ENCODE data around the gene UBE2M. TPM values are rescaled to one million over a fixed set of nuclear protein-coding genes. Genes with fewer than 3 reads are reported as not detected.

The UBE2M gene
- polyA plus RNA-seq, 2 of the 4 experiments (the other 2 are of a cell fraction) = 139 to 190 TPM

DNA sequence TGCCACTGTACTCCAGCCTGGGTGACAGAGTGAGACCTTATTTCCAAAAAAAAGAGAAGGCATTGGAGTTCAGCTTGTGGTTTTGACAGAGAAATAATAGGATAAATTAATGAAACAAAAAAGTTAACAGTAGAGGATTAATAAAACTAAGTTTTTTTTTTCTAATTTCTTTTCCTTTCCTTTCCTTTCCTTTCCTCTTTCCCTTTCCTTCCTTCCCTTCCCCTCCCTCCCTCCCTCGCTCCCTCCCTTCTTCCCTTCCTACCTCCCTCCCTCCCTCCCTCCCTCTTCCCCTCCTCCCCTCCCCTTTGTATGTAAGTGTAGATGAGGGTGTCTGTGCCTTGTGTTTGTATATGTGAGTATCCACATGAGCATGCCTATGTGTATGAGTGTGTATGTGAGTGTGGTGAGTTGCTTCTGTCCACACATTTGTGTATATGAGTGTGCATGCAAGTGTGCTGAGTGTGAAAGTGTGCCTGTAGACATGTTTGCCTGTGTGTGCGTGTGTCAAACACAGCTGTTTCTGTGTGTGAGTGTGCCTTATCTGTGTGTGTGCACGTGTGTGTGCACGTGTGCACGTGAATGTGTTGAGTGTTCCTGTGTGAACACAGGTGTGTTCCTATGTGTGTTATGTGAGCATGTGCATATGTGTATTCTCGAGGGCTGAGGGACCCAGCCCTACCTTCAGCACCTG is 27.2 kb upstream of the UBE2M start (continued):
- TF ChIP-seq, protein P1, sequence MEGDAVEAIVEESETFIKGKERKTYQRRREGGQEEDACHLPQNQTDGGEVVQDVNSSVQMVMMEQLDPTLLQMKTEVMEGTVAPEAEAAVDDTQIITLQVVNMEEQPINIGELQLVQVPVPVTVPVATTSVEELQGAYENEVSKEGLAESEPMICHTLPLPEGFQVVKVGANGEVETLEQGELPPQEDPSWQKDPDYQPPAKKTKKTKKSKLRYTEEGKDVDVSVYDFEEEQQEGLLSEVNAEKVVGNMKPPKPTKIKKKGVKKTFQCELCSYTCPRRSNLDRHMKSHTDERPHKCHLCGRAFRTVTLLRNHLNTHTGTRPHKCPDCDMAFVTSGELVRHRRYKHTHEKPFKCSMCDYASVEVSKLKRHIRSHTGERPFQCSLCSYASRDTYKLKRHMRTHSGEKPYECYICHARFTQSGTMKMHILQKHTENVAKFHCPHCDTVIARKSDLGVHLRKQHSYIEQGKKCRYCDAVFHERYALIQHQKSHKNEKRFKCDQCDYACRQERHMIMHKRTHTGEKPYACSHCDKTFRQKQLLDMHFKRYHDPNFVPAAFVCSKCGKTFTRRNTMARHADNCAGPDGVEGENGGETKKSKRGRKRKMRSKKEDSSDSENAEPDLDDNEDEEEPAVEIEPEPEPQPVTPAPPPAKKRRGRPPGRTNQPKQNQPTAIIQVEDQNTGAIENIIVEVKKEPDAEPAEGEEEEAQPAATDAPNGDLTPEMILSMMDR (IDR thresholded peaks at IDR 0.05) = no peak
- TF ChIP-seq HEYL (CRISPR knock-in tag; IDR thresholded peaks at IDR 0.05) = no peak
- TF ChIP-seq ZC3H11A (IDR thresholded peaks at IDR 0.05) = no peak
- no peak for TF ChIP-seq JUN (IDR thresholded peaks at IDR 0.05)
- no peak for TF ChIP-seq EP300 (IDR thresholded peaks at IDR 0.05)
- no peak for TF ChIP-seq FOSB (CRISPR knock-in tag; IDR thresholded peaks at IDR 0.05)
- TF ChIP-seq TP53 (CRISPR knock-in tag; IDR thresholded peaks at IDR 0.05) = no peak

DNA sequence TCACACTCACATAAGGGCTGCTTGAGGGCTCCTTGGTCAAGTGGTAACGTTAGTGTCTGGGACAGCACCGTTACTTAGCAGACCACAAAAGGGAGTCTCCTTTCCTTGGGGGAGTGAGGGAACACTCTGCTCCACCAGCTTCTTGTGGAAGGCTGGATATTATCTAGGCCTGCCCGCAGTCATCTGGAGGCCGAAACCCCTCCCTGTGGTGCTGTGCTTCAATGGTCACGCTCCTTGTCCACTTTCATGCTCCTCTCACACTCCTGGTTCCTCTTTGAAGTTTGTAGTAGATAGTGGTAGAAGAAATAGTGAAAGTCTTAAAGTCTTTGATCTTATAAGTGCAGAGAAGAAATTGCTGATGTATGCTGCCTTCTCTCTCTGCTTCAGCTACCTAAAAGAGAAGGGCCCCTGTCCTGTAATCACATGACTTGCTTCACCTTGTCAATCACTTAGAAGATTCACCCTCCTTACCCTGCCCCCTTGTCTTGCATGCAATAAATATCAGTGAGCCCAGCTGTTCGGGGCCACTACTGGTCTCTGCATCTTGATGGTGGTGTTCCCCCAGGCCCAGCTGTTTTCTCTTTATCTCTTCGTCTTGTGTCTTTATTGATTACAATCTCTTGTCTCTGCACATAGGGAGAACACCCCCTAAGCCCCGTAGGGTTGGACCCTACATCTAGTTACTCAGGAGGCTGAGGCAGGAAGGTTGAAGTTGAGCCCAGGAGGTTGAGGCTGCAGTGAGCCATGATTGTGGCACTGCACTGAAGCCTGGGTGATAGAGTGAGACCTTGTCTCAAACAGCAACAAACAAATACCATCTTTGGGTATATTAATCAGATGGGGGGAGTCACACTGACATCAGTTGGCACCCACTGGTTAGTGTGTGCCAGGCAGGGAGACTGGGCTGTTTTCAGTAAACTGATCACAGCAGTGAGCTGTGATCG is 26.4 kb upstream of the UBE2M start:
- DNase-seq (ENCODE audit: low read depth in 1 of 2, low spot score in 1 of 2) (no peak), ATAC-seq (no peak), FAIRE-seq (no peak)
- H3K27ac ChIP-seq = no peak overlapping the region
- H3K9me3 ChIP-seq = no peaks in the 10 kb centered on the region
- no peaks in the 10 kb centered on the region for H3K4me1 ChIP-seq
- no peak overlapping the region for H3K4me3 ChIP-seq
- CTCF ChIA-PET = no interaction called here
- 86% methylated on average over 9 of the region's 9 CpGs for WGBS (ENCODE audit: missing lambda C conversion rate)
- POLR2A ChIA-PET = interaction anchor here (1.8 kb wide), 1 partner anchor 9 kb away, joined by 6 read pairs; no protein-coding TSS in a partner anchor
- TF ChIP-seq HDAC2 (IDR thresholded peaks at IDR 0.05) = no peak
- TF ChIP-seq NR3C1 (IDR thresholded peaks at IDR 0.05) = no peak
- TF ChIP-seq EP300 (IDR thresholded peaks at IDR 0.05) = no peak
- no peak for TF ChIP-seq RFX5 (IDR thresholded peaks at IDR 0.05)
- no peak for TF ChIP-seq FOSL2 (IDR thresholded peaks at IDR 0.05)
- no peak for TF ChIP-seq FOSL2 (CRISPR knock-in tag; IDR thresholded peaks at IDR 0.05)
- no peak for TF ChIP-seq RCOR1 (IDR thresholded peaks at IDR 0.05; ENCODE audit: low read depth, low read length)
- no peak for TF ChIP-seq ZSCAN20 (CRISPR knock-in tag; IDR thresholded peaks at IDR 0.05)
- no peak for TF ChIP-seq MYC (IDR thresholded peaks at IDR 0.05; ENCODE audit: borderline replicate concordance, low read length)
- no peak for TF ChIP-seq FOSB (CRISPR knock-in tag; IDR thresholded peaks at IDR 0.05)
- TF ChIP-seq BHLHE40 (IDR thresholded peaks at IDR 0.05; ENCODE audit: low read depth, low read length) = no peak
- TF ChIP-seq RNF2 (IDR thresholded peaks at IDR 0.05; ENCODE audit: borderline replicate concordance, low read depth) = no peak
- TF ChIP-seq KDM5A (IDR thresholded peaks at IDR 0.05) = no peak
- TF ChIP-seq HOXB5 (CRISPR knock-in tag; IDR thresholded peaks at IDR 0.05) = no peak
- H3K4me2 ChIP-seq = no peak overlapping the region

DNA sequence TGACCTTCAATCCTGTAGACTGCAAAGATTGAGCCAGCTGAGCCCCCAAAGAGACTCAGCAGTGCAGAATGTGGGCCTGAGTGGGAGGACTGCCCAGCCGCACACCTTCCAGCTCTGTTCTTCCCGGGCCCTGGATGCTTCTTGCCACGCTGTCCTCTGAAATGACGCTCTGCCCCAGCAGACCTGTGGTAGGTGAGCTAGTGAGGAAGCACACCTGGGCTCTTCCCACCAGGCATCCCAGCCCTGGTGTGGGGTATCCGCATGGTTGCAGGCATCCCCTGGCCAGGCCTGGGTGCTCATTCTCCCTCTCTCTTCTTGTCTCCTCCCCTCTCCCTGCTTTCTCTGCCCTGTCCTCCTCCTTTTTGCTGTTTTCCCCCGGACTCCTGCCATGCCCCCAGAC is 24.6 kb upstream of the UBE2M start:
- TF ChIP-seq RAD21 (conservative IDR thresholded peaks at IDR 0.05 in 1 of 2, IDR thresholded peaks at IDR 0.05 in 1 of 2) = no peak
- TF ChIP-seq EHF (CRISPR knock-in tag; IDR thresholded peaks at IDR 0.05) = no peak
- TF ChIP-seq, protein P2, sequence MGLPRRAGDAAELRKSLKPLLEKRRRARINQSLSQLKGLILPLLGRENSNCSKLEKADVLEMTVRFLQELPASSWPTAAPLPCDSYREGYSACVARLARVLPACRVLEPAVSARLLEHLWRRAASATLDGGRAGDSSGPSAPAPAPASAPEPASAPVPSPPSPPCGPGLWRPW (IDR thresholded peaks at IDR 0.05) = no peak
- FAIRE-seq = no peak
- Histone ChIP-seq H3K9me3 (no peaks in the 10 kb centered on the region), H3K4me3 (no peak overlapping the region), H3K27ac (no peak overlapping the region), H3K4me2 (no peak overlapping the region), H3K4me1 (no peaks in the 10 kb centered on the region)
- POLR2A ChIA-PET = interaction anchor here (1.8 kb wide), 1 partner anchor 8 kb away, joined by 6 read pairs; no protein-coding TSS in a partner anchor
- DNase-seq (ENCODE audit: low read depth in 1 of 2, low spot score in 1 of 2) = no peak
- 94% methylated on average over 6 of the region's 6 CpGs for WGBS (ENCODE audit: missing lambda C conversion rate)
- 0 out of 6 replicates have a peak, but pooled peaks of 1 of the 2 experiments have one; percentile 4 for ATAC-seq
- CTCF ChIA-PET = interaction anchor here (1.7 kb wide), 1 partner anchor 63 kb away, joined by 5 read pairs; the partner anchor contains the start of gene ZBTB45
